HCT116 (cell line): Measurements from ENCODE around the gene RGS10. TPM values are rescaled to one million over a fixed set of nuclear protein-coding genes. Genes with fewer than 3 reads are reported as not detected.
A peak's percentile ranks its signal among the peaks of the same experiment; 100 is the strongest.

Source experiments
- ATAC-seq: fragments of 200-7000 bp; cut with Tn5 transposase; 2 replicates; pipeline ENCODE4 v1.9.1; 2020; ENCODE audit warnings: mild to moderate bottlenecking, moderate library complexity
- BruUV-seq: library from RNA; stranded (reverse); fragments of 400-500 nt; replicated peaks from 2 replicates; lab custom pipeline; 2021; lab: Mats Ljungman, UMichigan
- CTCF ChIA-PET: fragments of 300-600 bp; sonication (Branson Sonifier 250); formaldehyde crosslinking; loops from one replicate; lab custom pipeline; 2021; ENCODE audit warnings: antibody characterized with exemption; lab: Charles Lee
- POLR2A ChIA-PET: fragments of 300-600, 350-600 bp; sonication (Branson Sonifier 250); formaldehyde crosslinking; loops from one replicate; lab custom pipeline; 2021; ENCODE audit warnings: antibody characterized with exemption; lab: Charles Lee
- RAD21 ChIA-PET, 2 experiments: fragments of 300-600 bp; sonication (Branson Sonifier 250); formaldehyde crosslinking; loops; one replicate each; lab custom pipeline; 2023; ENCODE audit warnings: low total read pairs in 2 of 2; ENCODE audit not compliant: uncharacterized antibody in 2 of 2, unreplicated experiment in 2 of 2, low non-redundant PET in 1 of 2; lab: Charles Lee
- DNase-seq: peaks from one replicate; pipeline ENCODE4 v3.0.0-alpha.2; 2010; ENCODE audit warnings: low read depth, low spot score
- H2AFZ ChIP-seq: fragments of 200-600 bp; shearing (Covaris generic), sonication (generic); 2 replicates; pipeline ENCODE4 v1.6.1; 2017; ENCODE audit warnings: low read depth, mixed run types, mixed read lengths, antibody characterized with exemption, low read length; ENCODE audit not compliant: poor library complexity, severe bottlenecking
- H3K27ac ChIP-seq: 2 replicates; pipeline ENCODE4 v1.5.1; 2012; ENCODE audit warnings: low read depth, low read length
- H3K27me3 ChIP-seq: fragments of 200-600 bp; sonication (generic); 2 replicates; pipeline ENCODE4 v1.6.1; 2016; ENCODE audit warnings: mixed run types, low read length, mixed read lengths; ENCODE audit not compliant: insufficient read depth
- H3K36me3 ChIP-seq, 2 experiments: fragments of 200-500 bp in 1 of 2; fragments of 200-600 bp in 1 of 2; sonication (Bioruptor generic) in 1 of 2; sonication (generic) in 1 of 2; 2 replicates each; pipeline versions ENCODE4 v1.5.1 to v1.6.1; 2014 to 2016; ENCODE audit warnings: low read length in 2 of 2, inconsistent platforms in 1 of 2, mixed read lengths in 1 of 2, mixed run types in 1 of 2; ENCODE audit not compliant: insufficient read depth in 2 of 2, control insufficient read depth in 1 of 2
- H3K4me1 ChIP-seq, 2 experiments: fragments of 200-600 bp in 1 of 2; sonication (generic) in 1 of 2; 2 replicates each; pipeline versions ENCODE4 v1.5.1 to v1.6.1; 2012 to 2017; ENCODE audit warnings: low read length in 2 of 2, inconsistent platforms in 1 of 2, mild to moderate bottlenecking in 1 of 2, mixed read lengths in 1 of 2, mixed run types in 1 of 2, moderate library complexity in 1 of 2; ENCODE audit not compliant: insufficient read depth in 2 of 2, control insufficient read depth in 1 of 2
- H3K4me2 ChIP-seq: fragments of 200-600 bp; sonication (generic); 2 replicates; pipeline ENCODE4 v1.6.1; 2017; ENCODE audit warnings: mixed run types, low read length, mixed read lengths
- H3K4me3 ChIP-seq, 2 experiments: fragments of 200-600 bp in 1 of 2; sonication (generic) in 1 of 2; replicated peaks in 1 of 2; 2 replicates each; pipeline ENCODE4 v1.5.1; 2011 to 2016; ENCODE audit warnings: low read length in 2 of 2, control low read depth in 1 of 2, low read depth in 1 of 2, mild to moderate bottlenecking in 1 of 2, mixed read lengths in 1 of 2, mixed run types in 1 of 2
- H3K79me2 ChIP-seq: fragments of 200-600 bp; sonication (generic); 2 replicates; pipeline ENCODE4 v1.6.1; 2017; ENCODE audit warnings: mild to moderate bottlenecking, mixed run types, low read length, moderate library complexity, mixed read lengths; ENCODE audit not compliant: insufficient read depth
- H3K9ac ChIP-seq: fragments of 200-600 bp; sonication (generic); 2 replicates; pipeline ENCODE4 v1.6.1; 2016; ENCODE audit warnings: low read length, mixed read lengths
- H3K9me2 ChIP-seq: fragments of 200-600 bp; sonication (generic), shearing (Covaris generic); 2 replicates; pipeline ENCODE4 v1.6.1; 2017; ENCODE audit warnings: mixed run types, mild to moderate bottlenecking, moderate library complexity; ENCODE audit not compliant: insufficient read depth
- H3K9me3 ChIP-seq, 2 experiments: fragments of 200-500 bp in 1 of 2; fragments of 200-600 bp in 1 of 2; sonication (Bioruptor generic) in 1 of 2; sonication (generic) in 1 of 2; 2 replicates each; pipeline ENCODE4 v1.6.1; 2014 to 2017; ENCODE audit warnings: low read length in 2 of 2, mixed read lengths in 2 of 2, inconsistent platforms in 1 of 2, low read depth in 1 of 2, mild to moderate bottlenecking in 1 of 2, mixed run types in 1 of 2, moderate library complexity in 1 of 2; ENCODE audit not compliant: control insufficient read depth in 1 of 2, insufficient read depth in 1 of 2
- H4K20me1 ChIP-seq: fragments of 200-600 bp; sonication (generic), shearing (Covaris generic); 2 replicates; pipeline ENCODE4 v1.6.1; 2017; ENCODE audit warnings: mixed run types, mild to moderate bottlenecking, moderate library complexity; ENCODE audit not compliant: insufficient read depth
- ATF3 ChIP-seq: IDR thresholded peaks from 2 replicates; pipeline ENCODE4 v1.6.1; 2012
- EGR1 ChIP-seq: IDR thresholded peaks from 2 replicates; pipeline ENCODE4 v1.6.1; 2012; ENCODE audit warnings: low read depth
- ELF1 ChIP-seq: IDR thresholded peaks from 2 replicates; pipeline ENCODE4 v1.6.1; 2012; ENCODE audit warnings: low read depth, borderline replicate concordance
- EZH2 ChIP-seq: fragments of 200-600 bp; sonication (generic); IDR thresholded peaks from 2 replicates; pipeline ENCODE4 v1.6.1; 2017; ENCODE audit warnings: antibody characterized with exemption, mixed run types
- JUND ChIP-seq: IDR thresholded peaks from 2 replicates; pipeline ENCODE4 v1.6.1; 2012
- POLR2A ChIP-seq: IDR thresholded peaks from 2 replicates; pipeline ENCODE4 v1.7.0; 2011; ENCODE audit warnings: borderline replicate concordance; ENCODE audit not compliant: insufficient read depth, insufficient read length; ENCODE audit errors: extremely low read depth
- POLR2AphosphoS5 ChIP-seq: IDR thresholded peaks from 2 replicates; pipeline ENCODE4 v1.6.1; 2011; ENCODE audit warnings: mild to moderate bottlenecking, low read depth, low read length, moderate library complexity
- RAD21 ChIP-seq: IDR thresholded peaks from 2 replicates; pipeline ENCODE4 v1.6.1; 2012; ENCODE audit warnings: low read depth, mild to moderate bottlenecking
- SP1 ChIP-seq: IDR thresholded peaks from 2 replicates; pipeline ENCODE4 v1.6.1; 2012; ENCODE audit warnings: low read depth
- SRF ChIP-seq: IDR thresholded peaks from 2 replicates; pipeline ENCODE4 v1.6.1; 2012; ENCODE audit warnings: low read depth
- ZNF274 ChIP-seq: fragments of 200-500 bp; sonication (Bioruptor generic); IDR thresholded peaks from 2 replicates; pipeline ENCODE4 v1.6.1; 2014; ENCODE audit warnings: mild to moderate bottlenecking, low read depth, low read length, inconsistent platforms
- intact Hi-C: fragments of 100-400 bp; cut with micrococcal nuclease; formaldehyde crosslinking; loops from 2 replicates; pipeline ENCODE4 v1.10.0; 2022
- total RNA-seq: library from RNA; stranded (reverse); gene quantifications from one replicate; pipeline ENCODE4 v1.2.1, GENCODE V29; 2021; ENCODE audit not compliant: unreplicated experiment
- TF ChIP-seq, protein P1 (sequence below): IDR thresholded peaks from 2 replicates; pipeline ENCODE4 v1.6.1; 2012
- TF ChIP-seq, protein P2 (sequence below): IDR thresholded peaks from 2 replicates; pipeline ENCODE4 v1.6.1; 2011; ENCODE audit warnings: mild to moderate bottlenecking, low read length, moderate library complexity; ENCODE audit not compliant: insufficient replicate concordance; ENCODE audit errors: extremely low read depth
- TF ChIP-seq, protein P3 (sequence below), 3 experiments: fragments of 200-600 bp in 1 of 3; sonication (generic) in 1 of 3; IDR thresholded peaks in 2 of 3; conservative IDR thresholded peaks in 1 of 3; 2 replicates each; pipeline ENCODE4 v1.5.1; 2012 to 2017; ENCODE audit warnings: low read depth in 2 of 3, low read length in 2 of 3, antibody characterized with exemption in 1 of 3, borderline replicate concordance in 1 of 3, control low read depth in 1 of 3, mild to moderate bottlenecking in 1 of 3, mixed read lengths in 1 of 3, mixed run types in 1 of 3, moderate library complexity in 1 of 3; ENCODE audit not compliant: insufficient read depth in 1 of 3
- TF ChIP-seq, protein P4 (sequence below): IDR thresholded peaks from 2 replicates; pipeline ENCODE4 v1.6.1; 2012; ENCODE audit warnings: low read depth

The RGS10 gene
- total RNA-seq, 1 experiment from 2014 or later: 96.7 TPM

GRCh38 chr10:119546009-119546408 lies 3.5 kb upstream of the RGS10 start:
- ChIA-PET CTCF (interaction anchor here (1.5 kb wide), 1 partner anchor 347 kb away, joined by 4 read pairs; no protein-coding TSS in a partner anchor), RAD21 (no interaction called here), POLR2A (no interaction called here)
- Histone ChIP-seq H3K79me2 (peaks cover 13% of the 10 kb centered on the region; the same call in 1 of the 2 replicates), H4K20me1 (no peaks in the 10 kb centered on the region), H3K9ac (peak overlapping the region; percentile 6; the same call in 1 of the 2 replicates), H3K4me2 (peak overlapping the region; percentile 50), H3K4me1 (peaks cover 19 to 35% of the 10 kb centered on the region in 2 experiments; a peak in 3 of 4 replicates), H3K36me3 (no peaks in the 10 kb centered on the region), H3K9me3 (no peaks in the 10 kb centered on the region), H2AFZ (peak overlapping the region; percentile 89), H3K27me3 (peaks cover 3% of the 10 kb centered on the region; the same call in 1 of the 2 replicates), H3K4me3 (no peak overlapping the region), H3K9me2 (no peaks in the 10 kb centered on the region), H3K27ac (no peak overlapping the region)
- no peak for TF ChIP-seq SP1
- TF ChIP-seq POLR2AphosphoS5: no peak
- TF ChIP-seq, protein P1, sequence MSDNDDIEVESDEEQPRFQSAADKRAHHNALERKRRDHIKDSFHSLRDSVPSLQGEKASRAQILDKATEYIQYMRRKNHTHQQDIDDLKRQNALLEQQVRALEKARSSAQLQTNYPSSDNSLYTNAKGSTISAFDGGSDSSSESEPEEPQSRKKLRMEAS: 0 out of 2 replicates have a peak, but pooled peaks have one; percentile 24
- TF ChIP-seq POLR2A: no peak
- no peak for TF ChIP-seq EZH2
- TF ChIP-seq ELF1: no peak
- no peak for TF ChIP-seq ATF3
- TF ChIP-seq, protein P2, sequence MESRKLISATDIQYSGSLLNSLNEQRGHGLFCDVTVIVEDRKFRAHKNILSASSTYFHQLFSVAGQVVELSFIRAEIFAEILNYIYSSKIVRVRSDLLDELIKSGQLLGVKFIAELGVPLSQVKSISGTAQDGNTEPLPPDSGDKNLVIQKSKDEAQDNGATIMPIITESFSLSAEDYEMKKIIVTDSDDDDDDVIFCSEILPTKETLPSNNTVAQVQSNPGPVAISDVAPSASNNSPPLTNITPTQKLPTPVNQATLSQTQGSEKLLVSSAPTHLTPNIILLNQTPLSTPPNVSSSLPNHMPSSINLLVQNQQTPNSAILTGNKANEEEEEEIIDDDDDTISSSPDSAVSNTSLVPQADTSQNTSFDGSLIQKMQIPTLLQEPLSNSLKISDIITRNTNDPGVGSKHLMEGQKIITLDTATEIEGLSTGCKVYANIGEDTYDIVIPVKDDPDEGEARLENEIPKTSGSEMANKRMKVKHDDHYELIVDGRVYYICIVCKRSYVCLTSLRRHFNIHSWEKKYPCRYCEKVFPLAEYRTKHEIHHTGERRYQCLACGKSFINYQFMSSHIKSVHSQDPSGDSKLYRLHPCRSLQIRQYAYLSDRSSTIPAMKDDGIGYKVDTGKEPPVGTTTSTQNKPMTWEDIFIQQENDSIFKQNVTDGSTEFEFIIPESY: no peak
- TF ChIP-seq, protein P3, sequence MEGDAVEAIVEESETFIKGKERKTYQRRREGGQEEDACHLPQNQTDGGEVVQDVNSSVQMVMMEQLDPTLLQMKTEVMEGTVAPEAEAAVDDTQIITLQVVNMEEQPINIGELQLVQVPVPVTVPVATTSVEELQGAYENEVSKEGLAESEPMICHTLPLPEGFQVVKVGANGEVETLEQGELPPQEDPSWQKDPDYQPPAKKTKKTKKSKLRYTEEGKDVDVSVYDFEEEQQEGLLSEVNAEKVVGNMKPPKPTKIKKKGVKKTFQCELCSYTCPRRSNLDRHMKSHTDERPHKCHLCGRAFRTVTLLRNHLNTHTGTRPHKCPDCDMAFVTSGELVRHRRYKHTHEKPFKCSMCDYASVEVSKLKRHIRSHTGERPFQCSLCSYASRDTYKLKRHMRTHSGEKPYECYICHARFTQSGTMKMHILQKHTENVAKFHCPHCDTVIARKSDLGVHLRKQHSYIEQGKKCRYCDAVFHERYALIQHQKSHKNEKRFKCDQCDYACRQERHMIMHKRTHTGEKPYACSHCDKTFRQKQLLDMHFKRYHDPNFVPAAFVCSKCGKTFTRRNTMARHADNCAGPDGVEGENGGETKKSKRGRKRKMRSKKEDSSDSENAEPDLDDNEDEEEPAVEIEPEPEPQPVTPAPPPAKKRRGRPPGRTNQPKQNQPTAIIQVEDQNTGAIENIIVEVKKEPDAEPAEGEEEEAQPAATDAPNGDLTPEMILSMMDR (IDR thresholded peaks at IDR 0.05 in 2 of 3, conservative IDR thresholded peaks at IDR 0.05 in 1 of 3; ENCODE audit: borderline replicate concordance in 1 of 3, insufficient read depth in 1 of 3, low read depth in 2 of 3, low read length in 2 of 3): no peak
- no peak for TF ChIP-seq RAD21
- TF ChIP-seq EGR1: 0 out of 2 replicates have a peak, but pooled peaks have one; percentile 17
- no peak for TF ChIP-seq JUND
- no peak for TF ChIP-seq ZNF274
- no peak for TF ChIP-seq SRF
- TF ChIP-seq, protein P4, sequence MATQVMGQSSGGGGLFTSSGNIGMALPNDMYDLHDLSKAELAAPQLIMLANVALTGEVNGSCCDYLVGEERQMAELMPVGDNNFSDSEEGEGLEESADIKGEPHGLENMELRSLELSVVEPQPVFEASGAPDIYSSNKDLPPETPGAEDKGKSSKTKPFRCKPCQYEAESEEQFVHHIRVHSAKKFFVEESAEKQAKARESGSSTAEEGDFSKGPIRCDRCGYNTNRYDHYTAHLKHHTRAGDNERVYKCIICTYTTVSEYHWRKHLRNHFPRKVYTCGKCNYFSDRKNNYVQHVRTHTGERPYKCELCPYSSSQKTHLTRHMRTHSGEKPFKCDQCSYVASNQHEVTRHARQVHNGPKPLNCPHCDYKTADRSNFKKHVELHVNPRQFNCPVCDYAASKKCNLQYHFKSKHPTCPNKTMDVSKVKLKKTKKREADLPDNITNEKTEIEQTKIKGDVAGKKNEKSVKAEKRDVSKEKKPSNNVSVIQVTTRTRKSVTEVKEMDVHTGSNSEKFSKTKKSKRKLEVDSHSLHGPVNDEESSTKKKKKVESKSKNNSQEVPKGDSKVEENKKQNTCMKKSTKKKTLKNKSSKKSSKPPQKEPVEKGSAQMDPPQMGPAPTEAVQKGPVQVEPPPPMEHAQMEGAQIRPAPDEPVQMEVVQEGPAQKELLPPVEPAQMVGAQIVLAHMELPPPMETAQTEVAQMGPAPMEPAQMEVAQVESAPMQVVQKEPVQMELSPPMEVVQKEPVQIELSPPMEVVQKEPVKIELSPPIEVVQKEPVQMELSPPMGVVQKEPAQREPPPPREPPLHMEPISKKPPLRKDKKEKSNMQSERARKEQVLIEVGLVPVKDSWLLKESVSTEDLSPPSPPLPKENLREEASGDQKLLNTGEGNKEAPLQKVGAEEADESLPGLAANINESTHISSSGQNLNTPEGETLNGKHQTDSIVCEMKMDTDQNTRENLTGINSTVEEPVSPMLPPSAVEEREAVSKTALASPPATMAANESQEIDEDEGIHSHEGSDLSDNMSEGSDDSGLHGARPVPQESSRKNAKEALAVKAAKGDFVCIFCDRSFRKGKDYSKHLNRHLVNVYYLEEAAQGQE: no peak
- no peak for ATAC-seq
- BruUV-seq: no TSS peak
- DNase-seq: no peak
- intact Hi-C loops: no loop called here
